GM21515 (cell line): ENCODE results near the gene NTN5.
"Not testable (repeated sequence)": the region's sequence is repeated elsewhere in the genome, so short reads cannot be mapped to it uniquely, and the experiment has no call there.

Experiments used
- ATAC-seq: cut with Tn5 transposase; IDR thresholded peaks from one replicate; pipeline ENCODE4 v1.9.1; 2021; ENCODE audit not compliant: unreplicated experiment

The NTN5 gene, protein sequence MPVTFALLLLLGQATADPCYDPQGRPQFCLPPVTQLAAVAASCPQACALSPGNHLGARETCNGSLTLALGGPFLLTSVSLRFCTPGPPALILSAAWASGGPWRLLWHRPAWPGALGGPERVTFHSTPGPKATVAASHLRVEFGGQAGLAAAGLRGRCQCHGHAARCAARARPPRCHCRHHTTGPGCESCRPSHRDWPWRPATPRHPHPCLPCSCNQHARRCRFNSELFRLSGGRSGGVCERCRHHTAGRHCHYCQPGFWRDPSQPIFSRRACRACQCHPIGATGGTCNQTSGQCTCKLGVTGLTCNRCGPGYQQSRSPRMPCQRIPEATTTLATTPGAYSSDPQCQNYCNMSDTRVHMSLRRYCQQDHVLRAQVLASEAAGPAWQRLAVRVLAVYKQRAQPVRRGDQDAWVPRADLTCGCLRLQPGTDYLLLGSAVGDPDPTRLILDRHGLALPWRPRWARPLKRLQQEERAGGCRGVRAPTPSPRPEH

DNA sequence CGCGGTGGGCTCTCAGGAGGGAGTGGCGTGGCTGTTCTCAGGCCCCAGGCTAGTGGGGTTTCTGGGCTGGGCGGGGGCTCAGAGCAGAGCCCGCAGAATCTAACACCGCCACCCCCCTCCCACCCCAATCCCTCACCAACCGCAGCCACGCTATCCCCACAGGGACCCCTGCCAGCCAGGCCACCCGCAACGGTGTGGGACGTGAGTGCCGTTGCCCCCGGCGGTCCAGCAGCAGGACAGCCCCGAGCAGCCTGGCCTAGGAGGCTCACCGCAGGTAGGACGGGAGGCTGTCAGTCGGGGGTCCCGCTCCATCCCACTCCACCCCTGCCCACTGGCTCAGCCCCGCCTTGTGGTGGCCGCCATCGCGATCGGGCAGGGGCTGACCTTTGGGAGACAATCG, at the start of gene NTN5:
NTN5 (minus strand) TSS at position 24 of the 400 bp plus-strand sequence. CDS start 2,031 bp downstream, outside the sequence.
- no peak for ATAC-seq

DNA sequence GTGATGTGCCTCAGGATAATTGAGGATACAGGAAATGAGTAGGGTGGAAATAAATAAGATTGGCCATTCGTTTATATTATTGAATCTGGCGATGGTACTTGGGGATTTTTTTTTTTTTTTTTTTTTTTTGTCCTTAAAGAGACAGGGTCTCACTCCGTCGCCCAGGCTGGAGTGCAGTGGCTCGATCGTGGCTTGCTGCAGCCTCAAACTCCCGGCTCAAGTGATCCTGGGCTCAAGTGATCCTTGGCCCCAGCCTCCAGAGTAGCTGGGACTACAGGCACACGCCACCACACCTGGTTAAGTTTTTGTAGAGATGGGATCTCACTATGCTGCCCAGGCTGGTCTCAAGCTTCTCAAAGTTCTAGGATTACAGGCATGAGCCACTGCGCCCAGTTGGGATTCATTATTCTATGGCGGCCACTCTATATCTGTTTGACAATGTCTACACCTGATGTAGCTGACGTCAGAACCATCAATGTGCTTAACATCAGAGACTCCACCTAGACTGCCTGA, 49.4 kb upstream of the NTN5 start:
- ATAC-seq: no peak

DNA sequence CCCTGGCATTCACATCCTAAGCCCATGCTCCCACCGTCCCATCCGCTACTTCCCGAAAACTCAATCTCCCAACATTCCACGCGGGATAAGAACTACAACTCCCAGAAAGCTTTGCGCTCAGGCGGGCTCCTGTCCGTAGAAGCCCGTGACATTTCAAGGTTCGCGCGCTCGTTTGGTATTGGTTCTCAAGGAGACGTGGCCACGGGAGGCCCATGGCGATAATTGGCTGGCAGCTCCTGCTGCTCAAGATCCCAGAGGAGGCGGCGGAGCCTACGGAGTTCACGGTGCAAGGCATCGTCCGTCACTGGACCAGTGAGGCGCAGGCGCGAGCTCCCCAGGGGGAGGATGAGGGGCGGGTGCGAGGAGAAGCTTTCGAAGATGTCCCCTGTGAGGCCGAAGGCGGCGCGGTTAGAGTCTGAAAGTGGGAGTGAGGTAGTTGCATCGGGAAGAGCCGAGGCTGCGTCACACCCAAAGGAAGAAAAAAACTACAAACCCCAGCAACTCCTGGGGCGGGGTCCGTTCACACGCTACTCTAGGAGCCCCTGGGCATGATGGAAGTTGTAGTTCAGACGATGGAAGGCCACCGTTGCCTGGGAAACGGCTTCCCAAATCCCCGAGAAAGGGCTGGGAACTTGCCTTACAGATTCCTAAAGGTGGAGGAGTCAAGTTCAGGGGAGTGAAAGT, 47.9 kb upstream of the NTN5 start:
- ATAC-seq: peak; percentile 74

DNA sequence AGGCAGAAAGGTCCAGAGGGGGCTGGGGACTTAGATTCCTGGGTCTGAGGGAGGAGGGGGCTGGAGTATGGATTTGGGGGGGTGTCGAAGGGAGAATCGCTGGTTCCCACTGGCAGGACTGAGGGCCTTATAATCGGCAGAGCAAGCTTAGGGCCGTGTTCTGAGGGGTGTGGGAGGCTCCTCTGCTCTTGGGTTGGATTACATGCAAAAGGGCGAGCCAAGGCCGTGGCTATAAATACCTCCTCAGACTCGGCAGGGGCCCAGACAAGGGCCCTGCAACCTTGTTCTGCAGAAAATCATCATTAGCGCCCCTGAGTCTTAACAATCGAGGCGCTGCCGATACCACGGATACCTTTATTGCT, 47.4 kb upstream of the NTN5 start:
- ATAC-seq: no peak

DNA sequence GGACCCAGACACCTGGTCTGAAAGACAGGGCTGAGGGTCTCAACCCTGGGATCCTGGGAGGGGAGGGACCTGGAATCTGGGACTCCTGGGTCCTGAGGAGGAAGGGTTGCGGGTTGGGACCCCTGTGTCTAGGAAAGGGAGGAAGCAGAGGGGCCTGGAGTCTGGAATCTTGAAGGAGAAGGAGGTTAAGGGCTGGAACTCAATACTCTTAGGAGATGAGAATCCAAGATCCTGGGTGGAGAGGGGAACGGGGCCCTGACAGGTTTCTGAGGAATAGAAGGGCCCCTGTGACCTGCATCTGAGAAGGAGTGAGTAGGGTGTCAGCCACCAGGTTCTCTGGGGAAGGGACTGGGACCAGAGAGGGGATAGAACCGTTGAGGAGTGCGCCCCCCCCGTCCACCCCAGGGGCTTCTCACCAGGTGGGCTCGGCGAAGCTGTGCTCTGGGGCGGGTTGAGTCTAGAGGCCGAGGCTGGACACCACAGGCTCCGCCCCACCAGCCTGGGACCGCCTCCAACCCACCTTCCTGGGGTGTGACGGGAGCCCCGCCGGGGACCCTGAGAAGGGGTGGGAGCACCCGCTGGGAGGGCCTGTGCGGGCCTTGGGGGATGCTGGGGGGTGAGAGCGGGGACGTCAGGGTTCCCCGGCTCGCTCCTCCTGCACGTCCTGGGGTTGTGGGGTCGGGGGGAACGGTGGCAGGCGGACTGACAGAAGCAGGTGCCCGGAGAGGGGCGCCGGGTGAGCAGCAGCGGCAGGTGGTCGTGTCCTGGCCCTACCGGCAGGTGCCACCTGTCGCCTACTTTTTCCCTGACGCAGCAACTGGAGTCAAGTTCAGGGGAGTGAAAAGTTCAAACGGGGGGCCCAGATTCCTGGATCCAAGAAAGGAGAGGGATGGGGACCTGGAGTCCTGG, 46.7 kb upstream of the NTN5 start, which contains the start of gene MAMSTR:
MAMSTR (minus strand) TSS at position 463 of the 909 bp plus-strand sequence. CDS start 694 bp downstream, outside the sequence.
- ATAC-seq: no peak

DNA sequence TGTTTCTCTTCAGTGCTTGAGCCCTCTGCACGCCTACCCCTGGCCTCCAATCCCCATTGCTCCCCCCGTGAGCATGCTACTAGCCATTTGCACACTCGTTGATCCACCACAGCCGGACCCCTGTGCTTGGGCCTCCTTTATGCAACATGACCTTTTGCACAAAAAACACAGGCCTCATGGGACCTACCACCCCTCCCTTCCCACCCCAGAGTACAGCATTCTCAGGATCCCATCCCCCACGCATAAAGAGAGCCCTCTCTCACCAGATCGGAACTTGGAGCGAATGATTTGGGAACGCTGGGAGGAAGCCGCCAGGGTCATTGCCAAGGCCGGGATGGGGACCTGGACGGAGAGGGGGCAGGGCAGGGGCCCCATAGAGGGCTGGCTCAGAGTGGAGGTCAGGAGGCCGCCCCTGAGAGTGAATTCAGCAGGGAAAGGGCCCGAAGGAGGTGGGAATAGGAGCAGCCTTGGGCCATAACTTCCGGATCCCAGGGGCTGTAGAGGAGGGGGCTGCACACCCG, 46.0 kb upstream of the NTN5 start:
- no peak for ATAC-seq

DNA sequence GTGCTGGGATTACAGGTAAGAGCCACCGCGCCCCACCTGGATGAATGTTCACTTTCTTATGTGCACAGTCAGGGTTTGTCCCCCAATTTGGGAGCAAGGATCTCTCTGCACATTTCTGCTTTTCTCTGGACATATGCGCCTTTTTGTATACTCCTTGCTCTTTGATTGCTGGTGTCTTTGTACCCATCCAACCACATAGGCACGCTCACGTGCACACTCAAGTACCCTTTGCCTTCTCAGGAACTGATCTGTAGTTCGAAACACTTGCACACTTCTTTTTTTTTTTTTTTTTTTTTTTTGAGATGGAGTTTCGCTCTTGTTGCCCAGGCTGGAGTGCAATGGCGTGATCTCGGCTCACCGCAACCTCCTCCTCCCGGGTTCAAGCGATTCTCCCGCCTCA, 45.3 kb upstream of the NTN5 start:
- not testable (repeated sequence) for ATAC-seq

DNA sequence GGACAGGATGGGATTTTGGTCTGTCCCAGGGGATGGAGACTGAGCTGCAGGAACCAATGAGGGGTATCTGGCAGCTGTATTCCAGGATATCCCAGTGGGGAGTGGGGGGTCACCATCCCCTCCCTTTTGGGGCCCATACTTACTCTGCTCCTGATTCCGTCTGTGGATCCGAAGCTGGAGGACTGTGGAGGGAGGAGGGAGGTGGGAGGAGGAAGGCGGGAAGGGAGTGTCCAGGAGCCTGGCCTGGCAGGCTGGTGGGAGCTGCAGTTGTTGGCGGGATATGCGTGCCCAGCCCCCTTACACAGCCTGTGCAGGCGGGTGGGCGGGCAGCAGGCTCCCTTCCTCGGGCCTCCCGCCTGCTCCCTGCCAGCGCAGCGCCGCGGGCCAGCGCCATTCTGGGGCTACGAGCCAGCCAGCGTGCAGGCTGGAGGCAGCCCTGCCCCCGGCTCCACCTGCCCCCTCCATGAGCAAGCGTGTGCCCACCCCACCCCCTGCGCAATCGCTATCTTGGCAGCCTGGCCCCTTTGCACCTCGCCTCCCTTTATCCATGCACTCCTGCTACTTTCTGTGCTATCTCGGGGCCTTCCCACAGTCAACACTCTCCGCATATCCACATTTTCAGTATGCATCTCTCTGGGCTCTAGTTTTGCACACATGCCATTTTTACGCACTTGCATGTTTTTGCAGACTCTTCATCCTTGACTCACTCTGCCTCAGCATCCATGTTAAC, 43.9 kb upstream of the NTN5 start:
- no peak for ATAC-seq

DNA sequence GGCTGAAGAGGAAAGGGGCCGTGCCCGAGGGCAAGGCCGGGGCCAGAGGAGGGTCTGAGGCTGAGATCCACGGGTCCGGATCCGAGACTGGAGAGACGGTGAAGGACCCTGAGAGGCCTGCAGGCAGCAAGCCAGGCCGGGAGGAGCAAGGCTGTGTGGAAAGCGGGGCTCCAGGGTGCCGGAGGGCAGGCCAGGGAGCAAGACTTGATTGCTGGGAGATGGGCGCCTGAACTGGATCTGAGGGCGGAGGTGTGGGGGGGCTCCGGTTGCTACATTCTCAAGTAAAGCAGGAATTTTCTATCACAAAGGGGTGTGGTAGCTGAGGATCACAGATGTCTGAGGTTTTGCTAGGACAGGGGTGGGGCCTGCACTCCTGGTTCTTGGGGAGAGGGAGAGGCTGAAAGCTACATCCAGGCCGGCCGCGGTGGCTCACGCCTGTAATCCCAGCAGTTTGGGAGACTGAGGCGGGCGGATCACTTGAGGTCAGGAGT, 42.9 kb upstream of the NTN5 start:
- ATAC-seq: no peak

DNA sequence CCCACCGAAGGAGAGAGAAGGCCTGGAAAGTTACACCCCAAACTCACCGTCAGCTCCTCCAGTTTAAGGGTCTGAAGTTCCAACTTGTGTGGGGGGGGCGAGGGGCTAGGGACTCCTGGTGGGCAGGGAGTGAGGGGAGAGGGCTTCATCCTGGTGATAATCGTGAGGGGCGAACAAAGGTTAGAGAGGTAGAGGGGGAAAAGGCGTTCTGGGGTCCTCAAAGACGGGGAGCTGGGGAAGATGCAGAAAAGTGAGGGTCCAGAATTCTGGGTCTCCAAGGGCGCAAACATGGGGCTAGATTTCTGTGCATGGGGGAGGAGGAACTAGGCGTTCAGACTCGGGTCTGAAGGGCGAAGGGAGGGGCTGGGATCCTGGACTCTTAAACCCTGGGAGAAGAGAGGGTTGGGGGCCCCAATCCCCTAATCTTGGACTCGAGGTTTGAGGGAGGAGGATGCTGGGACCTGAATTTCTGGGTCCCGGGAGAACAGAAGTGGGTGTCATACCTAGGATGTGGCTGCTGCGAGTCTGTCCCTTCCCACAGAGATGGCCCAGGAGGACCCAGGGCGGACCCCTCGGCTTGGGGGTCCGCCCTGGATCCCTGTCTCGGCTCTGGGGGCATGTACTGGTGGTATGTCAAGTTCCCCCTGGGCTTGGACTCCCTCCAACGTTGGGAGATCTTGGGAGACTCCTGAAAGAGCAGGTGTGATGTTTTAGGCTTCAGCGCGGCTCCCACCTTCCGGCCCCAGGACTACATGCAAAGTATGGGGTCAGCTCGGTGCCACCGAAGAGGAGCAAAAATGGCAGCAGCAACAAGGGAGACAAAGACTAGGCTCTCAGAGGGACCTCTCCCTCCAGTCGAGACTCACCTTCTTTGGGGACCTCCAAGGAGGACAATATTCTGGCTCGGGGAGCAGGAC, 42.2 kb upstream of the NTN5 start:
- ATAC-seq: no peak

DNA sequence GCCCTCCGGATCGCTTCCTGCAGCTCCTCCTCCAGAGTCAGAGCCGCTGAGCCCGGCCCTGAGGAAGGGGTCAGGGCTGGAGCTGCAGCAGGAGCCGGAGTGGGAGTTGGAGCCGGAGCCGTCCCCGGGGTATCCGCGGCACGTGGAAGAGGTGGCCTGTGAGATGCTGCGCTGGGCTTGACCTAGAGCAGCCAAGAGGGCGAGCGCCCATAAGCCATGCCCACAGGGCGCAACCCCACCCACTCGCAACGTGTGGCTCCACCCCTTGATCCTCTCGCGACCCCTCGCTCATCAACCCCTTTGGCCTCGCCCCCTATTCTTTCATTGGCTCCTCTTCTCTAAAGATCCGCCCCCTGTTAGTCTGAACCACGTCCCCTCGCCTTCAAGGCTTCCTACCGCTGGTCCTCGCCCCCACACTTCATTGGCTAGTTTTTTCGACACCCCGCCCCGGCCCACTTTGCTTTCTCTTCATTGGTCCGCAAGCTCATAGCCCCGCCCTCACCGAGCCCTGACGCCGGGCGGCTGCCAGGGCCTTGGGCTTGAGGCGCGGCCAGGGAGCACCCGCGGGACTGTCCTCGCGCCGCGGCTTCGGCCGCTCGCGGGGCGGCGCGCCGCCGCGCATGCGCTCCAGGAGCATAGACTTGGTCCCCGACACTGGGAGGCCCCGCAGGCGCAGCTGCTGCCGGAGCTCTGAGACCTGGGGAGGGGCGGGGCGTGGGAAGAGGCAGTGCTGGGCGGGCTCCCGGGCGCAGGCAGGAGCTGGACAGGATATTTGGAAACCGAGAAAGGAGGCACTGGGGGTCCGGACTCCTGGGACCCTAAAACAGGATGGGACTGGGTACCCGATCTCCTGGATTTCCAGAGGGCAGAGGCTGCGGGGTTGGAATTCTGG, 41.3 kb upstream of the NTN5 start:
- peak; percentile 84 for ATAC-seq

DNA sequence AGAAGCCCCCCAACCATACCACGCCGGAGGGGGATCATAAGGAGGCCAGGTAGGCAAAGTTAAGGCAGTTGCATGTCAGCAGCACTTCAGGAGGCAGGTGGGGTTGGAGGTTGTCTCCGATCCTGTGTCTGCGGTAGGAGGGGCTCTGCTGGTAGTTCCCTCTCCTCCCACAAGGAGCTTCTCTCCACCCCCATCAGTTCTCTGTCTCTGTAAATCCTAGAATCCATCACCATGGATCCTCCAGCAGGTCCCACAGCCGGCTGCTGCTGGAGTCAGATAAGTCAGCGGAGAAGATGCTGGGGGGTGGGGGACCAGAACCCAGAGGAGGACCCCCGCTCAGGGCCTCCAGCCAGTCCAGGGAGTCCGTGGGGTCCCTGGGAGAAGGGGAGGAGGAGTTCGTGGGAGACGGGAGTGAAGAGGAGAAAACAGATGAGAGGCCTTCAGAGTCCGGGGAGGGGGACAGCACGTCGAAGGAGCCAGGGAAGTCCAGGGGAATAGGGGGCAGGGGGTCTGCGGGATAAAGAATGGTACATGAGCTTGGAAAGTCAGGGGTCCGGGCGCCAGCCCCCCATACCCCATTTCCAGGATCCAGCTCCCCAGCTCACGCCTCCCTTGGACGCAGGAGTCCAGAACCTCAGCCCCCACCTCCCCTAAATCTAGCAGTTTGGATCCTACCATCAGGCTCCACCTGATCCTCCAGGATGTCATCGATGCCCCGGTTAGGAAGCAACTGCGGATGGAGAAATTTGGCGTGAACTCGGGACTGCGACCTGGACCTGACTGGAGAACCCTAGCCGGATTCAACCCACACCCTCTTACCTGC, 40.4 kb upstream of the NTN5 start:
- ATAC-seq: no peak

DNA sequence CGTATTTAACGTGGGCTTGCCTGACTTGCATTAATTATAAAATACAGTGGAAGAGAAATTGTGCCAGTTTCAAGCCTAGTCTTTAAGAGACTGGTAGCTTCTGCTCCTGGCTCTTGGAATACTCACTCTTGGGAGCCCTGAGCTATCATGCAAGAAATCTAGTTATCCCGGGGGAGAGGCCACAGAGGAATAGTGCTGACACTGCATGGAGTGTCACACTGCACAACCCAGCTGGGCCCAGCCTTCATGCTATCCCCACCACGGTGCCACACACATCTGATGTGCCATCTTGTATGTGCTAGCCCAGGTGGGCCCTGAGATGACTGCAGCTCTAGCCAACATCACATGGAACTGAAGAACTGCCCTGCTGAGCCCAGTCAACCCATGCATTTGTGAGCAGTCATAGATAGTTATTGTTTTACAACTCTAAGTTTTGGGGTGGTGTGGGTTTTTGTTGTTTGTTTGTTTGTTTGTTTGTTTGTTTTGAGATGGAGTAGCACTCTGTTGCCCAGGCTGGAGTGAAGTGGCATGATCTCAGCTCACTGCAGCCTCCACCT, 38.4 kb upstream of the NTN5 start:
- no peak for ATAC-seq

DNA sequence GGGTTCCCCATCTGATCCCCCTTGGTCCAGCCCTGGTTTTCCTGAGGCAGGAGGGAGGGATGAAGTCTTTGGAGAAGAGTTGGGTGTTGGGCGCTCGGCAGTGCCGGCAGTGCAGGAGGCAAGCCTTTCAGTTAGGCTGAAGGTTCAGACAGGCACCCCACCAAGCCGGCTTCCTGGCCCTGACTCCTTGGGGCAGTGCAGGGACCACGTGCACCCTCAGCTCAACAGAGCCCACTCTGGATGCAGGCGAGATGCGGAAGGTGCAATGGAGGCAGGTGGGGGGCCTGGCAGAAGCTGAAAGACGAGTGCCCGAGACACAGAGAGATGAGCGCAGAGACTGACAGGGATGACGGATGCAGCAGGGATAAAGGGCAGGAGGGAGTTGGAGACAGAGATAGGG, 35.7 kb upstream of the NTN5 start:
- ATAC-seq: no peak

DNA sequence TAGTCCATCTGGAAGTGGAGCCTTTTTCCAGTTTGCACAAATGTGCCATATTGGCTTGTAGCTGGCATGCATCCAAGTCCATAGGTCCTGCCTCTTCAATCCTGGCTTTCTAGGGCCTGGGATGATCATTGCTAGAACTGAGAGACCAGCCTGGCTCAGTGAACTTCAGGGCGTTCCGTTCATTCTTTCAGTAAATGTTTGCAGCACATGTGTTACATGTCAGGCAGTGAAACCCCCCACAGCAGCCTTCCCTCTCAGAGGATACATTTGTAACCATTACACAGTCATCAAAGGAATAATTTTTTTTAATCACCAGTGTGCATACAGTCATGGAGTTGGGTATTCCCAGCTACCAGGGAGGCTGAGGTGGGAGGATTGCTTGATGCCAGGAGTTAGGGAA, 32.6 kb upstream of the NTN5 start:
- ATAC-seq: no peak

DNA sequence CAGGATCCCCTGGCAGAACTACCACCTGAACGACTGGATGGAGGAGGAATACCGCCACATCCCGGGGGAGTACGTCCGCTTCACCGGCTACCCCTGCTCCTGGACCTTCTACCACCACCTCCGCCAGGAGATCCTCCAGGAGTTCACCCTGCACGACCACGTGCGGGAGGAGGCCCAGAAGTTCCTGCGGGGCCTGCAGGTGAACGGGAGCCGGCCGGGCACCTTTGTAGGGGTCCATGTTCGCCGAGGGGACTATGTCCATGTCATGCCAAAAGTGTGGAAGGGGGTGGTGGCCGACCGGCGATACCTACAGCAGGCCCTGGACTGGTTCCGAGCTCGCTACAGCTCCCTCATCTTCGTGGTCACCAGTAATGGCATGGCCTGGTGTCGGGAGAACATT, 30.5 kb upstream of the NTN5 start:
- ATAC-seq: no peak

DNA sequence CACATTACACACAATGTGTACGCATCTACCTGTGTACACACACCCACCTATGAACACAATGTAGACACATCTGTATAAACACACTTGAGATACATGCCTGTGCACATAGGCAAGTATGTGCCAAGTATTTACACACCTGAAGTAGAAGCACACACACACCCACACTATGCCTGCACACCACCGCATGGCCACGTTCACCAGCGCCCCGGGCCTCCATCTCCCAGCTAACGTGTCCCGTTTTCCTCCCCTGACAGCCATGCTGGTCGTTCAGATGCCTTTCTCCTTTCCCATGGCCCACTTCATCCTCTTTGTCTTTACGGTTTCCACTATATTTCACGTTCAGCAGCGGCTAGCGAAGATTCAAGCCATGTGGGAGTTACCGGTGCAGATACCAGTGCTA, 29.9 kb upstream of the NTN5 start:
- no peak for ATAC-seq
